ENCODE measurements around the gene POC1A. TPM values are rescaled to one million over a fixed set of nuclear protein-coding genes. Genes with fewer than 3 reads are reported as not detected.
A peak's percentile ranks its signal among the peaks of the same experiment; 100 is the strongest.

POC1A gene
- total and polyA plus RNA-seq, 9 of the 15 experiments (the other 6 are each of a cell fraction or from before 2014, with no cell fraction given): 7.2 to 17.5 (median 12.1) TPM

DNA sequence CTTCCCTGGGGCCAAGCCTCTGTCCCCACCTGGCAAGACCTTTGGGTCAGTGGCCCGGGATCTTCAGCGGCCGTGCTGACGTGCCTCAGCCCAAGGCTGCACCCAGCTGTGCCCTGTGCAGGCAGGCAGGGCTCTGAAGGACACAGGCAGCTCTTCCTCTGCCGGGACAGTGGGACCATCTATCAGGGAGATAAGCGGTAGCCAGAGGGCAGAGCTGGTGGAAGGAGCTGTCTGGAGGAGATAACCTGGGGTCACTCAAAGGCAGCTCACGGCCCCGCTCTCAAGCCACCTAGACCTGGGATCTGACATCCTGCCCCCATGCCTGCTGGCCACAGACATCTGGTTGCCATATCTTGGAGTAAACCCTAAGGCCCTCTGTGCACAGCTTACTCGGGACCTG, 125.2 kb downstream of the POC1A start (continued):
- TF ChIP-seq GATA2 (CRISPR knock-in tag; IDR thresholded peaks at IDR 0.05) (peak; percentile 46; the same call in 1 of the 2 replicates), NCOR1 (IDR thresholded peaks at IDR 0.05) (peak; percentile 83), HNRNPH1 (optimal IDR thresholded peaks at IDR 0.05; ENCODE audit: low read depth, low read length) (no peak), ZC3H4 (CRISPR knock-in tag; IDR thresholded peaks at IDR 0.05; ENCODE audit: borderline replicate concordance) (no peak), CREM (IDR thresholded peaks at IDR 0.05; ENCODE audit: low read depth) (no peak), DPF2 (IDR thresholded peaks at IDR 0.05) (peak; percentile 60; the same call in 1 of the 2 replicates), CREBBP (IDR thresholded peaks at IDR 0.05; ENCODE audit: low read depth, low read length) (no peak), ZNF239 (CRISPR knock-in tag; IDR thresholded peaks at IDR 0.05) (no peak), SMARCC2 (IDR thresholded peaks at IDR 0.05; ENCODE audit: low read depth) (no peak), TAL1 (IDR thresholded peaks at IDR 0.05) (peak; percentile 63; the same call in 1 of the 2 replicates), ZNF263 (CRISPR knock-in tag; IDR thresholded peaks at IDR 0.05; ENCODE audit: borderline replicate concordance) (no peak), KLF1 (tag; IDR thresholded peaks at IDR 0.05) (no peak), ERF (CRISPR knock-in tag; IDR thresholded peaks at IDR 0.05) (no peak), IRF2 (CRISPR knock-in tag; IDR thresholded peaks at IDR 0.05) (no peak), MYNN (IDR thresholded peaks at IDR 0.05) (peak; percentile 76; the same call in 1 of the 2 replicates), MYNN (CRISPR knock-in tag; IDR thresholded peaks at IDR 0.05) (no peak), ZNF311 (CRISPR knock-in tag; IDR thresholded peaks at IDR 0.05) (no peak), GMEB1 (CRISPR knock-in tag; IDR thresholded peaks at IDR 0.05) (no peak), ZNF699 (CRISPR knock-in tag; IDR thresholded peaks at IDR 0.05; ENCODE audit: insufficient replicate concordance) (no peak), PKNOX1 (IDR thresholded peaks at IDR 0.05) (peak; percentile 20; the same call in 1 of the 2 replicates), LEF1 (IDR thresholded peaks at IDR 0.05) (no peak), ZKSCAN3 (CRISPR knock-in tag; IDR thresholded peaks at IDR 0.05) (no peak)
- TF ChIP-seq, protein P1, sequence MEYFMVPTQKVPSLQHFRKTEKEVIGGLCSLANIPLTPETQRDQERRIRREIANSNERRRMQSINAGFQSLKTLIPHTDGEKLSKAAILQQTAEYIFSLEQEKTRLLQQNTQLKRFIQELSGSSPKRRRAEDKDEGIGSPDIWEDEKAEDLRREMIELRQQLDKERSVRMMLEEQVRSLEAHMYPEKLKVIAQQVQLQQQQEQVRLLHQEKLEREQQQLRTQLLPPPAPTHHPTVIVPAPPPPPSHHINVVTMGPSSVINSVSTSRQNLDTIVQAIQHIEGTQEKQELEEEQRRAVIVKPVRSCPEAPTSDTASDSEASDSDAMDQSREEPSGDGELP (CRISPR knock-in tag; IDR thresholded peaks at IDR 0.05; ENCODE audit: borderline replicate concordance): peak; percentile 60; the same call in 1 of the 2 replicates
- TF ChIP-seq, protein P2, sequence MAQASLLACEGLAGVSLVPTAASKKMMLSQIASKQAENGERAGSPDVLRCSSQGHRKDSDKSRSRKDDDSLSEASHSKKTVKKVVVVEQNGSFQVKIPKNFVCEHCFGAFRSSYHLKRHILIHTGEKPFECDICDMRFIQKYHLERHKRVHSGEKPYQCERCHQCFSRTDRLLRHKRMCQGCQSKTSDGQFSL (CRISPR knock-in tag; IDR thresholded peaks at IDR 0.05): no peak
- TF ChIP-seq, protein P2 (tag; IDR thresholded peaks at IDR 0.05): no peak
- TF ChIP-seq, protein P3, sequence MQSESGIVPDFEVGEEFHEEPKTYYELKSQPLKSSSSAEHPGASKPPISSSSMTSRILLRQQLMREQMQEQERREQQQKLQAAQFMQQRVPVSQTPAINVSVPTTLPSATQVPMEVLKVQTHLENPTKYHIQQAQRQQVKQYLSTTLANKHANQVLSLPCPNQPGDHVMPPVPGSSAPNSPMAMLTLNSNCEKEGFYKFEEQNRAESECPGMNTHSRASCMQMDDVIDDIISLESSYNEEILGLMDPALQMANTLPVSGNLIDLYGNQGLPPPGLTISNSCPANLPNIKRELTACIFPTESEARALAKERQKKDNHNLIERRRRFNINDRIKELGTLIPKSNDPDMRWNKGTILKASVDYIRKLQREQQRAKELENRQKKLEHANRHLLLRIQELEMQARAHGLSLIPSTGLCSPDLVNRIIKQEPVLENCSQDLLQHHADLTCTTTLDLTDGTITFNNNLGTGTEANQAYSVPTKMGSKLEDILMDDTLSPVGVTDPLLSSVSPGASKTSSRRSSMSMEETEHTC (IDR thresholded peaks at IDR 0.05): no peak

Data from K562 (cell line).